ENCODE data around the gene ZCCHC7.
"Not testable (repeated sequence)": the region's sequence is repeated elsewhere in the genome, so short reads cannot be mapped to it uniquely, and the experiment has no call there.

ZCCHC7 gene

DNA sequence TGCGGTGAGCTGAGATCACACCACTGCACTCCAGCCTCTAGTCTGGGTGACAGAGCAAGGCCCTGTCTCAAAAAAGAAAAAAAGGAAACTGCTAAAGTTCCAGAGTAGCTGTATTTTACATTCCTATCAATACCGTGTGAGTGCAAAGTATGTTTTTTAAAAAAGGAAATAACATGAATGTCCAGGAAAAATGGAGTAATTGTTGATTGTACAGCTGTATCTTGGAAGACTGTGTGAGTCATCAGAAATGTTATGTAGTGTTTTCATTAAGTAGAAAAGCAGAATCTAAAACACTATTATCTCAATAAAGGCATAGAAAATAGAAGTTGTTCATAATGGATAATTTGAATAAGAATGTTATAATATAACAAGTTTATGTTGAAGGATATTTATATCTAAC is 53.9 kb downstream of the ZCCHC7 start:
- peak; percentile 10 for DNase-seq (ENCODE audit: low spot score)

DNA sequence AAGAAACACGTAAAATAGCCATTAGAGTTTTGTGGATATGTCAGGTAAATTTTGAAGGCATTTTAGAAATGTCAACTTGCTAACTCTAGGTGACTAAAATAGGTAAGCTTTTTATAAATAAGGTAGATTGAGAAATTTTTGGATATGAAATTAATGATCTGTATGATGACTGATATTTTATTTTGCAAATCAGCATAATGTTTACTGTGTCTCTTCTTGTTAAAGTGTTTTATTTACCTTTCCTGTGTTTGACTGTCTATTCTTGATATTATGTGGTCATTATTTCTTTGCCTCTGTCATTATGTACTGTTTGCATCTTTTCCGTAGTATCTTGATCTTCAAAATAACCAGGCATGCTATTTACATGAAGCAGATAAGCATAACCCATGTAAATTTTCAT is 58.4 kb downstream of the ZCCHC7 start:
- no peak for DNase-seq (ENCODE audit: low spot score)

GRCh38 chr9:37179576-37179975 is 59.2 kb downstream of the ZCCHC7 start:
- DNase-seq (ENCODE audit: low spot score), result no peak

GRCh38 chr9:37180138-37180537 is 59.8 kb downstream of the ZCCHC7 start:
- no peak for DNase-seq (ENCODE audit: low spot score)

DNA sequence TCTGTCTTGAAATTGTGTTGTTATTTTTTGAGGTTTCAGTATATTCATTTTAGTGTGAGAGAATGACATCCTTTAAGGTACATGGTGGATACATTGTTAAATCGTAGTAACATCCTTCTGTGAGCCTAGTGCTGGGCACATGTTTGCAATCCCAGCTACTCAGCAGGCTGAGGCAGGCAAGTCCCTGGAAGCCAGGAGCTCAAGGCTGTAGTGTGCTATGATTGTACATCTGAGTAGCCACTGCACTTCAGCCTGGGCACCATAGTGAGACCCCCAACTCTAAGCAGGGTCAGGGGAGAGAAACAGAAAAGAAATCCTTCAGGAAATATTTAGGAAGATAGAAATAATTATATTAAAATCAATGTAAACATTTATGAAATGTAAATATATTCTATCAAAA is 62.3 kb downstream of the ZCCHC7 start:
- DNase-seq (ENCODE audit: low spot score), result no peak

- no peak for DNase-seq (ENCODE audit: low spot score)
These were observed 64.8 kb downstream of the ZCCHC7 start for GRCh38 chr9:37184905-37185867.

DNA sequence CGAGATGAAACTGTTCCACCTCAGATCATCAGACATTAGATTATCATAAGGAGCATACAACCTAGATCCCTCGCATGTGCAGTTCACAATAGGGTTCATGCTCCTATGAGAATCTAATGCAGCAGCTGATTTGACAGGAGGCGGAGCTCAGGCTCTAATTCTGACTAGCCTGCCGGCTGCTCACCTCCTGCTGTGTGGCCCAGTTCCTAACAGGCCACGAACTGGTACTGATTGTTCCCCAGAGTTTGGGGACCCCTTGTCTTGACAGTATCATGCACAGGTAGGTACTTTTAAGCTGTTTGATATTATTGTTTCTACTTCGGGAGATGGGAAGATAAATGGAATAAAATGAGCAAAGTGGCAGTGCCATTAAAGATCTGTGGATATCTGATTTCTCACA is 66.9 kb downstream of the ZCCHC7 start:
- DNase-seq (ENCODE audit: low spot score), result no peak

GRCh38 chr9:37187713-37188439 is 67.5 kb downstream of the ZCCHC7 start:
- DNase-seq (ENCODE audit: low spot score), result no peak

DNA sequence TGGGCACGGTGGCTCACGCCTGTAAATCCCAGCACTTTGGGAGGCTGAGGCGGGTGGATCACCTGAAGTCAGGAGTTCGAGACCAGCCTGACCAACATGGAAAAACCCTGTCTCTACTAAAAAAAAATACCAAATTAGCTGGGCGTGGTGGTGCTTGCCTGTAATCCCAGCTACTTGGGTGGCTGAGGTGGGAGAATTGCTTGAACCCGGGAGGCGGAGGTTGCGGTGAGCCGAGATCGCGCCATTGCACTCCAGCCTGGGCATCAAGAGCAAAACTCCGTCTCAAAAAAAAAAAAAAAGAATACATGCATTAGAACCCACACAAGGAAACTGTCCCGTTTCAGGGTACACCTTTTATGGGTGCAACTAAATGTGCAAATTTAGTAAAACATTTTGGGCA is 70.4 kb downstream of the ZCCHC7 start:
- not testable (repeated sequence) for DNase-seq (ENCODE audit: low spot score)

DNA sequence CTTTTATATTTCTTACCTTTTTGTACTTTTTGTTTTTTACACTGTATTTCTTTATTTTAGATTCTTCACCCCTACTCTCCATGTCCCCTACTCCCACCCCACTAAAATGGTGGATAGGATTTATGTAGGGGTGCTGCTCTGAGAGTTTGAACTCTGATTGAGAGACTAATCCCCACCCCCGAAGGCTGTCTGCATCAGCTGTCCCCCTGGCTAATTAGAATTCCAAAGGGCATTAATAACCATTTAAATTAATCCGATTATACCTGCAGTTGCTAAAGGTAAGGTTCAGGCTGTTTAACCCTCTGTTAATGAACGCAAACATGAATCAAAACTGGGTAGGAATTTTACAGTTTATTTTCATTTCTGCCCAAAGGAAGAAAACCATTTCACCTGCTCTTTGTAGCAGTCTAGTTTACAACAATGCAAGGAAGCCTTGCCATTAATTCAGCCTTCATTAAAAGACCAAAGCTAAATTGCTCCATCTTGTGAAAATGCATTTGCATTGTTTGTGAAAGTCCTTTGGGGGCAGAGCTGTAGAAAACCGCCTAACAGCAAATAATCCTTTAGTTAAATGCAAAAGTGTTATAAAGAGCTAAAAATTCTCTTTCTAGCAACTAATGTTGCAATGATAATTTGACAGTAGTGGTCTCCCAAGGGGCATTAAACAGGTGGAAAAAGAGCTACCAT is 71.2 kb downstream of the ZCCHC7 start:
- no peak for DNase-seq (ENCODE audit: low spot score)

DNA sequence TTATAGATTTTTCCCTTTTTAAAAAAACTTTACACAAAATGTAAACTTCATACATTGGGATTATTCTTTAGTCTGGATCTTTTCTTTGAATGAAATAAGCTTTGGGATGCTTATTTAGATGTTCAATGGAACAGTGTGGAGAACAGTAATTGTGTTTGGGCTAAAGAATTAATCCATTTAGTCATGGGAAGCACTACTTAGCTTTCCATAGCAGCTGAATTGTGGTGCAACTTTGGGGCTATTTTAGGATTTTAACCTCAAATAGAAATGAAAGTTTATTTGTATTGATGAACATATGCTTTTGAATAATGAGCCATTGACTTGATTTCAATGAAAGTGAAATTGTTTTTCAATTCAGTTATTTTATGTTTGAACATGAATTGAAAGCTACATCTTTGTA is 72.4 kb downstream of the ZCCHC7 start:
- DNase-seq (ENCODE audit: low spot score), result no peak

DNA sequence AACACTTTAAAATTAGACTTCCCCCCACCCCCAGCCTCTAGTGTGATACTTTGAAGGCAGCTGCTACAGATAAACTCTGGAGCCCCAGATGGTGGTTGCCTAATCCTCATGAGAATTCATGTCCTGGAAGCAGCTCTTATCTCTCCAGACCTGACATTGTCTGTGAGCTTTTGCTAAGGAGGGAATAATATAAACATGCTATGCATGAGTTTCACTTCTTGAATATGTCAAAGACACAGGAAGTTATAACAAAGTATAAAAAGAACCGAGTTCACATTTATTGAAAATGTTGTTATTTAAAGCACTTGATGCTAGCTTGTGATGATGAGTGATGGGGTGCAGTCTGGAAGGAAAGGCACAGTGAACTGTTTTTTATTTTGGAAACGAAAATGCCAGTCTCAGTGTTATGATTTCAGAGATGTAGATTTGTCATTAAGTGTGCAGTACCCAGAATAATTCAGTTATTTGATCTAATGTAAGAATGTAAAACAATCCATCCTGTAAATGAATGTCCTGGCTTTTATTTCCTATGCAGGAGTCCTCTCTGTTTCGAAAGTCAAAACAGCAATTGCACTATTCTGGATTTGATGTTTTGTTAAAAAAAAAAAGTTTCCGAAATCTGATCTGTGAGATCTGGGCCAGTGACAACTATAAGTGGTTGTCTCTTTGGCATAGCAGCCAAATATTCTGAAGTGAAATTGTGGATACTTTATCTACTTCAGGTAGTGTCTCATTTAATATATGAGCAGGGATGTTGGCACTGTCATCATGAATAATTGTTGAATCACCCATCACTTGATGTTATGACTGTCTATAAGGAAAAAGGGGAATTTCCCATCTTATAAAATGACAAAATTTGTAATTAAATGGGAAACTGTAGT is 77.0 kb downstream of the ZCCHC7 start:
- no peak for DNase-seq (ENCODE audit: low spot score)

DNA sequence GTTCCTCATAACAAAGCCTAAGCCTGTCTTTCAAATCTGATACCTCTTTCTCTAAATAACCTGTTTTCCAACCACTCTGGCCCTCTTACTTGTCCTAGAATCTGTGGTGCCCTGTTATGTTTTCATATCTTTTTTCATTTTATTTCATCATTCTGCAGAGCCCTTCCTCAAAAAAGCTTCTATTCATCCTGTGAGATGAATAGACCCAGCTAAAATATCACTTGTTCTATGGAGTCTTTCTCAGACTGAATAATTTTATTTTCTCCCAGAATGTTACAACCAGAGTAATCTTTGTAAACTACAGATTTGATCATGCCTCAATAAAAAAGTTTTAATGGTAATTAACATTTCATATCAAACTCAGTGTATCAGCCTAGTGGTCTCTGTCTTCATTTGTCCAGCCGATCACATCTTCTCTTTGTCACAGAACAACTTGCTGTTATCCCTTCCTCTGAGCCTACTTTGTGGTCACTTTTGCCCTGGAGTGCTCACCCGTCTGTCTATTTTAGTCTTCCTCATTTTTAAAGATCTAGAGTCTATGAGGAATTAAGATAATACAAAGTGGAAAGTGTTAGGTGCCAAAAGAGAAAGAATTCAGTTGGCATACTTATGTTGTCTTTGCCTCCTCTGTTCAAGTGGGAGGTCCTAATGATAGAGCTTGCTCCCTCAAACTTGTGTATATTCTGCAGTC is 77.8 kb downstream of the ZCCHC7 start:
- no peak for DNase-seq (ENCODE audit: low spot score)

DNA sequence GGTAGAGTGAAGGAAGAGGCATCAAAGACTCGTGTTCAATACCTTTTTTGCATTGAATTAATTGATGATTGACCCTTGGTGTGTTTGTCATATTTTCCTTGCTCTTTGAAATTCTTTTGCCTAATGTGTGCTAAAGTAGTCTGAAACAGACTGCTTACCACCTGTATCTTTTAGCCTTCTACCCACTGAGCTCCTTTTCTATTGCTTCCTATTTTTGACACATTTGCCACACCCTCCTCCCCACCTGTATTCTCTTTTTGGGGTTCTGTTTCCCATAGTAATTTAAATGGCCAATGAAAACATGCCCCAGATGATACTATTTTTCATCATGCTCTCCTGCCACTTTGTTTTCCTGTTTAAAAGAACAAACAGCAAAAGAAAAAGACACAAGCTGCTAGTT is 78.5 kb downstream of the ZCCHC7 start:
- DNase-seq (ENCODE audit: low spot score), result no peak

DNA sequence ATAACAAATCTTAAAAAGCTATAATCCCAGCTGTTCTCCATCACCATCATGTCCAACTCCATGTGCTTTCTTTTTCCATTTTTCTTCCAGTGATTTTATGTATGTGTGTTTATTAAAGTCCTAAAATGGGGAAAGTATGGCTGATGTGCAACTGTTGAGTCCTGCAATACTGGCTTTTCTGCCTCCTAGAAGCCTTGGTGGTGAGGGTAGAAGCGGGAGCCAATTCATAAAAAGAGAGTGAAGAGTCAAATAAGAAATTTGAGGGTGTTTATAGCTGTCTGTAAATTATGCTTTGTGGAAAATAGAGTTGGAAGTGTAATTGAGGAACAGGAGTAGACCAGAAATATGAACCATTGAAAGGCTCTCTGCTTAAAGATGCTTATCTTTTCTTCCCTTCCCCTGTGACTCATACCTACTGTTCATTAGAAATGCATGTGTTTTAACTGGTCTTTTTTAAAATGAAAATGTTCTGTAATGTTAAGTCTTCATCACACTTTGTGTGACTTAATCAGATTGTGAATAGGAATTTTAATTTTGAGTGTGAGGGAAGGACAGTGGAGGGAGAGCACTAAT is 80.1 kb downstream of the ZCCHC7 start:
- peak; percentile 7 for DNase-seq (ENCODE audit: low spot score)

GRCh38 chr9:37201581-37201980 is 81.2 kb downstream of the ZCCHC7 start:
- no peak for DNase-seq (ENCODE audit: low spot score)

- no peak for DNase-seq (ENCODE audit: low spot score)
These were observed 81.7 kb downstream of the ZCCHC7 start for GRCh38 chr9:37202091-37202490.

- DNase-seq (ENCODE audit: low spot score), result not testable (repeated sequence)
These were observed 83.1 kb downstream of the ZCCHC7 start for GRCh38 chr9:37203456-37203855.

DNA sequence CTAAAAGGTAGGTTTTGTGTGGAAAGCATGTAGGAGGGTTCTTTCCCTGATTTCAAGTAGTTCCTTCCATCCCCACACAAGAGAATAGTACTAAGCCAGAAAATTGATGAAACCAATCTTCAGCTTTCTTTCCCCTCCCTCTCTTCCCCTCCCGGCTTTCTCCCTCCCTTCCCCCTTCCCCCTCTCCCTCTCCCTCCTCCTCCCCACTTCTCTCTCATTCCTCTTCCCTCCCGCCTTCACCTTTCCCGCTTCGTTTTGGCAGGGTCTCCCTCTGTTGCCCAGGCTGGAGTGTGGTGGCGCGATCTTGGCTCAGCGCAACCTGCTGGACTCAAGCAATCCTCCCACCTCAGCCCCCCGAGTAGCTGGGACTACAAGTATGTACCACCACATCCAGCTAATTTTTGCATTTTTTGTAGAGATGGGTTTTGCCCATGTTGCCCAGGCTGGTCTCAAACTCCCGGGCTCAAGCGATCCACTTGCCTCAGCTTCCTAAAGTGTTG is 85.8 kb downstream of the ZCCHC7 start:
- no peak for DNase-seq (ENCODE audit: low spot score)
